ENCODE results near the gene PTDSS2.
"Not testable (repeated sequence)": the region's sequence is repeated elsewhere in the genome, so short reads cannot be mapped to it uniquely, and the experiment has no call there.

Gene PTDSS2

GRCh38 chr11:414318-414857, 35.7 kb upstream of the PTDSS2 start:
- no peak for DNase-seq

- DNase-seq = peak; percentile 47
Measured at GRCh38 chr11:415640-416041, 34.4 kb upstream of the PTDSS2 start.

- peak; percentile 47 for DNase-seq
Measured at GRCh38 chr11:416051-416756, 33.9 kb upstream of the PTDSS2 start.

- peak; percentile 43 for DNase-seq
Measured at GRCh38 chr11:416757-417621, 33.1 kb upstream of the PTDSS2 start.

- DNase-seq = no peak
Measured at GRCh38 chr11:417652-418342, 32.3 kb upstream of the PTDSS2 start.

- no peak for DNase-seq
Measured at GRCh38 chr11:418343-419247, 31.5 kb upstream of the PTDSS2 start.

- DNase-seq = no peak
Measured at GRCh38 chr11:419248-420005, 30.7 kb upstream of the PTDSS2 start.

GRCh38 chr11:420054-420910, 29.8 kb upstream of the PTDSS2 start:
- no peak for DNase-seq

GRCh38 chr11:420911-421321, 29.2 kb upstream of the PTDSS2 start:
- no peak for DNase-seq

GRCh38 chr11:422249-422656, 27.8 kb upstream of the PTDSS2 start:
- DNase-seq = no peak

- no peak for DNase-seq
Measured at GRCh38 chr11:424232-424631, 25.8 kb upstream of the PTDSS2 start.

GRCh38 chr11:424766-425165, 25.3 kb upstream of the PTDSS2 start:
- DNase-seq = not testable (repeated sequence)

- DNase-seq = no peak
Measured at GRCh38 chr11:425301-425700, 24.8 kb upstream of the PTDSS2 start.

GRCh38 chr11:426851-427250, 23.2 kb upstream of the PTDSS2 start:
- DNase-seq = no peak

GRCh38 chr11:428295-428694, 21.8 kb upstream of the PTDSS2 start:
- DNase-seq = no peak

- no peak for DNase-seq
Measured at GRCh38 chr11:429391-429790, 20.7 kb upstream of the PTDSS2 start.

- DNase-seq = no peak
Measured at GRCh38 chr11:429931-430456, 20.1 kb upstream of the PTDSS2 start.

- DNase-seq = no peak
Measured at GRCh38 chr11:431921-432320, 18.2 kb upstream of the PTDSS2 start.

GRCh38 chr11:432501-433100, 17.5 kb upstream of the PTDSS2 start:
- DNase-seq = no peak

GRCh38 chr11:433111-433510, 17.0 kb upstream of the PTDSS2 start:
- no peak for DNase-seq

All from KG1 (cell line).